HG02852 (cell line): Measurements from ENCODE around the gene ASB10.

Experiments used
- ATAC-seq: cut with Tn5 transposase; IDR thresholded peaks from one replicate; pipeline ENCODE4 v1.9.1; 2021; ENCODE audit warnings: mild to moderate bottlenecking, moderate library complexity; ENCODE audit not compliant: unreplicated experiment

ASB10 gene

DNA sequence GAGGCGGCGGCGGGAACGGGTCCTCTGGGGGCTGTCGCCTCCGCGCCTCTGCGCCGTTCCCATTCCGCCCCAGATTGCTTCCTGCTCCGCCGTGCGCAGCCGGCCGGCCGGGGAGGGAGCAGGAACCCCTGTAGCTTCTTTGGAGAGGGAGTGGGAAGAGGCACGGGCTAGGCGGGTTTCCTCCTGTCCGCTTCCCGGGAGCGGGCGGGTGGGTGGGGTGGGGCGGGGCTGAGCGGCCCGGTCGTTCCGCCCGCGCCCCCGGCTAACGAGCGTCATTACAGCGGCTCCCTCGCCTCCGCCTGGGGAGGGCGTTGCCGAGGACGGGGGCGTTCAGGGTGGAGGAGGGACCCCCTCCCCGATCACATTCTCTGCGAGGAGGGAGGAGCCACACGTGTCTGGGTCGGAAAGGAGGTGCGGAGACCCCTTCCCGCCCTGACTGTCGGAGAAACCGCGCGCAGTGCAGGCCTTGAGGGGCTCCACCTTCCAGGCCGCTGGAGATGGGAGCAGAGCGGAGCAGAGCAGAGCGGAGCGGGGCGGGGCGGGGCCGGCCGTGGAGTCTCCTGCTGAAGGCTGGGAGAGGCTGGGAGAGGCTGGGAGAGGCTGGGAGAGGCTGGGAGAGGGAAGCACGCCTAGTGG lies 61.1 kb downstream of the ASB10 start:
- no peak for ATAC-seq
